HG02943 (cell line): ENCODE results near the gene RNF227.

Experiments
- ATAC-seq: cut with Tn5 transposase; IDR thresholded peaks from one replicate; pipeline ENCODE4 v1.9.1; 2021; ENCODE audit warnings: mild to moderate bottlenecking, low read depth, moderate library complexity; ENCODE audit not compliant: unreplicated experiment

RNF227 gene

GRCh38 chr17:7930841-7931631 lies 14.9 kb upstream of the RNF227 start:
- ATAC-seq: no peak

GRCh38 chr17:7929158-7930023 lies 13.3 kb upstream of the RNF227 start, which contains the start of gene KCNAB3:
Gene KCNAB3 (minus strand): TSS chr17:7929856. CDS start chr17:7929435, 421 bp downstream.
- ATAC-seq: no peak

- no peak for ATAC-seq
These were observed 11.5 kb upstream of the RNF227 start for GRCh38 chr17:7927596-7927995.

- no peak for ATAC-seq
These were observed 6.9 kb upstream of the RNF227 start for GRCh38 chr17:7922845-7923628.

- no peak for ATAC-seq
These were observed 6.3 kb upstream of the RNF227 start for GRCh38 chr17:7922269-7922844.

- no peak for ATAC-seq
These were observed 719 bp upstream of the RNF227 start for GRCh38 chr17:7916808-7917207.

GRCh38 chr17:7916385-7916682 lies 245 bp upstream of the RNF227 start:
- no peak for ATAC-seq

- no peak for ATAC-seq
These were observed 894 bp downstream of the RNF227 start for GRCh38 chr17:7915179-7915610.

GRCh38 chr17:7912927-7913524 lies 3.1 kb downstream of the RNF227 start:
- ATAC-seq: no peak

GRCh38 chr17:7911116-7911515 lies 5.0 kb downstream of the RNF227 start:
- no peak for ATAC-seq

- ATAC-seq: no peak
These were observed 5.4 kb downstream of the RNF227 start for GRCh38 chr17:7910711-7911110.

GRCh38 chr17:7910281-7910680 lies 5.8 kb downstream of the RNF227 start:
- no peak for ATAC-seq

- no peak for ATAC-seq
These were observed 7.0 kb downstream of the RNF227 start for GRCh38 chr17:7909089-7909488.

GRCh38 chr17:7903154-7904103 lies 12.7 kb downstream of the RNF227 start:
- ATAC-seq: no peak

GRCh38 chr17:7897773-7898172 lies 18.3 kb downstream of the RNF227 start:
- ATAC-seq: no peak

GRCh38 chr17:7897090-7897489 lies 19.0 kb downstream of the RNF227 start:
- no peak for ATAC-seq

GRCh38 chr17:7894866-7895265 lies 21.2 kb downstream of the RNF227 start:
- no peak for ATAC-seq

- ATAC-seq: no peak
These were observed 21.9 kb downstream of the RNF227 start for GRCh38 chr17:7894226-7894625.
